Adrenal gland (tissue), 12 donors: ENCODE data around the gene CDK14. TPM values are rescaled to one million over a fixed set of nuclear protein-coding genes. Genes with fewer than 3 reads are reported as not detected.

Source experiments
- DNase-seq, 7 donors: peaks; one replicate each; pipeline ENCODE4 v3.0.0-alpha.2; 2019 to 2020
- H3K27ac ChIP-seq, 5 donors: fragments of 200-600 bp; sonication (generic) in 4 of 5; 1 replicate in 3 of 5; 2 replicates in 2 of 5; pipeline versions ENCODE4 v1.5.1 to v1.8.0; 2016 to 2020; ENCODE audit warnings: mild to moderate bottlenecking in 1 of 5
- H3K27me3 ChIP-seq: fragments of 200-600 bp; 2 replicates; pipeline ENCODE4 v1.8.0; 2021
- H3K36me3 ChIP-seq, 2 donors: fragments of 200-600 bp; replicated peaks in 1 of 2; 1 replicate in 1 of 2; 2 replicates in 1 of 2; pipeline versions ENCODE4 v1.5.1 to v1.8.0; 2018 to 2022
- H3K4me1 ChIP-seq, 2 donors: fragments of 200-600 bp; replicated peaks in 1 of 2; 1 replicate in 1 of 2; 2 replicates in 1 of 2; pipeline versions ENCODE4 v1.5.1 to v1.8.0; 2018 to 2021
- H3K4me3 ChIP-seq, 4 donors: fragments of 200-600 bp; sonication (generic) in 3 of 4; one replicate each; pipeline ENCODE4 v1.5.1; 2016 to 2018
- H3K9me3 ChIP-seq, 3 donors: fragments of 200-600 bp; sonication (generic) in 1 of 3; replicated peaks in 1 of 3; 1 replicate in 2 of 3; 2 replicates in 1 of 3; pipeline versions ENCODE4 v1.5.1 to v1.8.0; 2016 to 2021
- POLR2A ChIP-seq, 2 donors: fragments of 450-650 bp; IDR thresholded peaks; one replicate each; pipeline ENCODE4 v1.6.1; 2017; ENCODE audit warnings: antibody characterized with exemption in 2 of 2, mild to moderate bottlenecking in 2 of 2, moderate library complexity in 1 of 2
- WGBS, 4 donors: extraction: QIAGEN DNeasy Blood & Tissue Kit in 2 of 4; methylation state at CpG; one replicate each; pipeline versions ENCODE4 v1.1.5 to v1.1.7; 2013 to 2017; 5-methylcytosine and 5-hydroxymethylcytosine counted together
- intact Hi-C, 2 donors: fragments of 100-400 bp; cut with DNase I; formaldehyde crosslinking; loops; one replicate each; pipeline versions ENCODE4 v1.14.1 to v1.15.0; 2022 to 2023
- polyA plus RNA-seq, 3 donors: library from polyadenylated mRNA; stranded (reverse); fragments of 200-250 nt in 2 of 3; fragments of 350-450 nt in 1 of 3; fragmentation: Illumina TruSeq in 1 of 3; extraction: RNeasy Lipid Tissue Mini Kit (QIAGEN cat#74804) in 1 of 3; gene quantifications; one replicate each; pipeline ENCODE4 v1.2.3, GENCODE V29; 2013 to 2014
- total RNA-seq, 9 donors: library from RNA; depleted of rRNA in 4 of 9; stranded (reverse); fragments of >200 nt in 4 of 9; fragments of 120-200 nt in 1 of 9; fragmentation: NEBNext Ultra II Directional in 1 of 9; extraction: Animal tissue kit (Norgen Biotek cat#: 25700) in 1 of 9; gene quantifications; one replicate each; pipeline versions ENCODE4 v1.1.0 to v1.2.4, GENCODE V29; 2013 to 2023
- TF ChIP-seq, protein P1 (sequence below), 6 experiments: fragments of 450-650 bp in 4 of 6; fragments of 200-600 bp in 2 of 6; sonication (generic) in 1 of 6; IDR thresholded peaks; 1 replicate in 5 of 6; 2 replicates in 1 of 6; pipeline versions ENCODE4 v1.5.1 to v1.8.0; 2016 to 2021; ENCODE audit warnings: antibody characterized with exemption in 6 of 6, mild to moderate bottlenecking in 2 of 6, moderate library complexity in 1 of 6
- donor health status: healthy with polysubstance abuse.
- donor health status: Bipolar disorder and iron deficiency.
- donor health status: DM: yes; HTN: yes; CAD: no.
- donor health status: DM: no; HTN: no; CAD: no.
- donor health status: DM: no; HTN: no; CAD: no.
- donor health status: DM: yes; HTN: yes; CAD: no.

The CDK14 gene
- total and polyA plus RNA-seq, 12 donors = 1.9 to 14.5 (median 7.6) TPM

DNA sequence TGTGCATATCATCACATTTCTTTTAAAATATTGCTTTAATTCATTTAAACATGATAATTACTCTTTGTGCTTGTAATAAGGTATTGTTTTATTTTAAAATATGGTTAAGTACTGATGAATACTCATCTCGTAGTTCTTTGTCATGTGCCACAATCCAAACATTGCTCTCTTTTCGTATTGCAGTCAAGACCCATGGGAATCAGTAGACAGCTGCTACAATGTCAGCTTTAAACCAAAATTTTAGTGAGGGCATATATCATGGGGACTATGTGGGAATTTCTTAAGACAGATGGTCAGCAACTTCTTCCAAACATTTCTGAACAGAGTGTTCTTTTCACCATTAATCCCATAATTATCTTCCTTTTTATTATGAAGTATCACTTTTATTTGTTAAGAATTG, 590.9 kb downstream of the CDK14 start:
- no peak overlapping the region for H3K27ac ChIP-seq
- 79 to 89% (median 85%) methylated on average over 2 of the region's 2 CpGs for WGBS, 4 donors
- no peaks in the 10 kb centered on the region for H3K27me3 ChIP-seq
- TF ChIP-seq POLR2A (IDR thresholded peaks at IDR 0.05) = no peak
- TF ChIP-seq, protein P1, sequence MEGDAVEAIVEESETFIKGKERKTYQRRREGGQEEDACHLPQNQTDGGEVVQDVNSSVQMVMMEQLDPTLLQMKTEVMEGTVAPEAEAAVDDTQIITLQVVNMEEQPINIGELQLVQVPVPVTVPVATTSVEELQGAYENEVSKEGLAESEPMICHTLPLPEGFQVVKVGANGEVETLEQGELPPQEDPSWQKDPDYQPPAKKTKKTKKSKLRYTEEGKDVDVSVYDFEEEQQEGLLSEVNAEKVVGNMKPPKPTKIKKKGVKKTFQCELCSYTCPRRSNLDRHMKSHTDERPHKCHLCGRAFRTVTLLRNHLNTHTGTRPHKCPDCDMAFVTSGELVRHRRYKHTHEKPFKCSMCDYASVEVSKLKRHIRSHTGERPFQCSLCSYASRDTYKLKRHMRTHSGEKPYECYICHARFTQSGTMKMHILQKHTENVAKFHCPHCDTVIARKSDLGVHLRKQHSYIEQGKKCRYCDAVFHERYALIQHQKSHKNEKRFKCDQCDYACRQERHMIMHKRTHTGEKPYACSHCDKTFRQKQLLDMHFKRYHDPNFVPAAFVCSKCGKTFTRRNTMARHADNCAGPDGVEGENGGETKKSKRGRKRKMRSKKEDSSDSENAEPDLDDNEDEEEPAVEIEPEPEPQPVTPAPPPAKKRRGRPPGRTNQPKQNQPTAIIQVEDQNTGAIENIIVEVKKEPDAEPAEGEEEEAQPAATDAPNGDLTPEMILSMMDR (IDR thresholded peaks at IDR 0.05) = no peak
- intact Hi-C loops = no loop called here
- peaks cover 0 to 4% of the 10 kb centered on the region in 2 donors for H3K4me1 ChIP-seq
- DNase-seq = no peak
- no peak overlapping the region for H3K4me3 ChIP-seq
- no peaks in the 10 kb centered on the region for H3K36me3 ChIP-seq
- H3K9me3 ChIP-seq = no peaks in the 10 kb centered on the region

DNA sequence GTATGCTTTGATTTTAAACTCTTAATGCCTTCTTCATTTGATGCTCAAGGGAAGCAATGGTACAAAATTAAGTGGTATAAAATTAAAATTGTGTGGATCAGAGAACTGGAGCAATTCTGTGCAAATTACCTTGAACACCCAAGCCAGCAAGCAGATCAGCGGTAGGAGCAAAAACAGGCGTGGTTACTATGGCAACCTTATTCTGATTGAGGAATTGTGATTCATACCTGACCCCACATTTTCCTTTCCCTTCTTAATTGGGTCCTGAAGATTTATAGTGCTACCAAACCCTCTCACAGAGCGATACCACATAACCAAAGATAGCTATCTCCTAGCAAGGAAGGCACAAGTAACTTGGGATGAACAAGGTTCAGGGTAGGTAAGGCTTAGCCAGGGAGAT, 595.6 kb downstream of the CDK14 start:
- no peak for DNase-seq
- Histone ChIP-seq H3K27ac (no peak overlapping the region), H3K9me3 (no peaks in the 10 kb centered on the region), H3K4me3 (no peak overlapping the region), H3K36me3 (no peaks in the 10 kb centered on the region), H3K27me3 (no peaks in the 10 kb centered on the region), H3K4me1 (peaks cover 0 to 14% of the 10 kb centered on the region in 2 donors)
- TF ChIP-seq, protein P1 (IDR thresholded peaks at IDR 0.05) = no peak
- TF ChIP-seq POLR2A (IDR thresholded peaks at IDR 0.05) = no peak
- intact Hi-C loops = no loop called here
- WGBS, 4 donors = 72 to 80% (median 78%) methylated on average over 3 of the region's 3 CpGs

DNA sequence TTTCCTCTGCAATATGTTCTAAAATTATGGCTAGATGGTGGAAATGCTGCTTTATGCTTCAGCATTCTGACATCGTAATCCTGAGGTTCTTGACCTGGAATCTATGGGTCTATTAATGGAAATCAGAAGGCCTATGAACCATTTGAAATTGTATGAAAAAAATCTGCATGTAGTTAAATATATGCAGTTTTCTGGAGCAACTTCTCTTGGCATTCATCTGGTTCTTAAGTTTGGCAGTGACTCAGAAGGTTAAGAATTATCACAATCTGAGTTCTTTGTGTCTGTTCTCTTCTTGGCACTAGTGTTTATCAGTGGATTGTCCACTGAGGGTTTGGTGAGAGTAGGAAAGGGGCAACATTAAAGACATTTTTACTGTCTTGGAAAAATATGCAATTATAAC, 597.0 kb downstream of the CDK14 start:
- WGBS, 4 donors = 67 to 100% (median 71%) methylated on average over 1 of the region's 1 CpG
- no peaks in the 10 kb centered on the region for H3K27me3 ChIP-seq
- no peaks in the 10 kb centered on the region for H3K9me3 ChIP-seq
- intact Hi-C loops = no loop called here
- no peak overlapping the region for H3K27ac ChIP-seq
- H3K36me3 ChIP-seq = no peaks in the 10 kb centered on the region
- TF ChIP-seq, protein P1 (IDR thresholded peaks at IDR 0.05) = no peak
- no peak for TF ChIP-seq POLR2A (IDR thresholded peaks at IDR 0.05)
- H3K4me3 ChIP-seq = no peak overlapping the region
- DNase-seq = no peak
- H3K4me1 ChIP-seq = peaks cover 0 to 14% of the 10 kb centered on the region in 2 donors

DNA sequence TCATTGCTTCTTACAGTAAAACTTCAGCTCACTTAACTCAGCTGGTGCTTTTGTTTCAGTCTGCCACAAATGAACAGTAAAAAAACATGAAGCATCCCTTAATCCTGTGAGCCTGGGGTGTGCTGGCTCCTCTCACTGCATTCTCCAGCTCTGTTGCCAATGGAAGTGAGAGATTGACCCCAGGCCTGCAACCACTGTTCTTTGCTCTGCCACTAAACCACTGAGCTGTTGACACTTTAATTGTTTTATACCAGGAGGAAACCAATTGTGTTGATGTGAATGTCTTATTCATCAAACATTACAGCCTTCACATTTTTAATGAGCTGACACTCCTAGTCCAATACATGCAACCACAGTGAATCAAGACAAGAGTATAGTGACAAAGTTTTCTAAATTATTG, 598.7 kb downstream of the CDK14 start:
- intact Hi-C loops = no loop called here
- peaks cover 0 to 14% of the 10 kb centered on the region in 2 donors for H3K4me1 ChIP-seq
- H3K27ac ChIP-seq = no peak overlapping the region
- H3K9me3 ChIP-seq = no peaks in the 10 kb centered on the region
- H3K36me3 ChIP-seq = no peaks in the 10 kb centered on the region
- no peak overlapping the region for H3K4me3 ChIP-seq
- no peak for DNase-seq
- TF ChIP-seq POLR2A (IDR thresholded peaks at IDR 0.05) = no peak
- TF ChIP-seq, protein P1 (IDR thresholded peaks at IDR 0.05) = no peak
- no peaks in the 10 kb centered on the region for H3K27me3 ChIP-seq
